NK-92 (cell line): Measurements from ENCODE around the gene SYTL3.
"Not testable (repeated sequence)": the region's sequence is repeated elsewhere in the genome, so short reads cannot be mapped to it uniquely, and the experiment has no call there.

Source experiments
- DNase-seq: peaks from one replicate; lab custom pipeline; 2025; ENCODE audit not compliant: unreplicated experiment; lab: John Stamatoyannopoulos, UW

The SYTL3 gene

GRCh38 chr6:158686791-158687381, 37.0 kb downstream of the SYTL3 start:
- DNase-seq, result no peak

- no peak for DNase-seq
Measured at GRCh38 chr6:158687506-158687905, 37.7 kb downstream of the SYTL3 start.

GRCh38 chr6:158688860-158689259, 39.0 kb downstream of the SYTL3 start:
- no peak for DNase-seq

DNA sequence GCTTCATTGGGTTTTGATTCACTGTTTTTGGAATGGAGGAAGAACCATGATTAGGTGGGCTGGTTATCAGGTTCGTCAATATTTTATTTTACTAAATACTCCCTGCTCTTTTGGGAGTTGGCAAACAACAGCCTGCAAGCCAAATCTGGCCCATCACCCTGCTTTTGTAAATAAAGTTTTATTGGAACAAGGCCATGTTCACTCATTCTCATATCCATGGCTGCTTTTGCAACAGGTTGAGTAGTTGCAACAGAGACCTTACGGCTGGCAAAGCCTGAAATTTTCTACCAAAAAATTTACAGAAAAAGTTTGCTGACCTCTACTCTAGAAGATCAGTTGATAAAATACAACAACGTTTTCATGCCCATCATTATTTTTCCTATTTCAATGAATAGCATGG, 45.1 kb downstream of the SYTL3 start:
- no peak for DNase-seq

GRCh38 chr6:158697811-158698210, 48.0 kb downstream of the SYTL3 start:
- DNase-seq, result no peak

DNA sequence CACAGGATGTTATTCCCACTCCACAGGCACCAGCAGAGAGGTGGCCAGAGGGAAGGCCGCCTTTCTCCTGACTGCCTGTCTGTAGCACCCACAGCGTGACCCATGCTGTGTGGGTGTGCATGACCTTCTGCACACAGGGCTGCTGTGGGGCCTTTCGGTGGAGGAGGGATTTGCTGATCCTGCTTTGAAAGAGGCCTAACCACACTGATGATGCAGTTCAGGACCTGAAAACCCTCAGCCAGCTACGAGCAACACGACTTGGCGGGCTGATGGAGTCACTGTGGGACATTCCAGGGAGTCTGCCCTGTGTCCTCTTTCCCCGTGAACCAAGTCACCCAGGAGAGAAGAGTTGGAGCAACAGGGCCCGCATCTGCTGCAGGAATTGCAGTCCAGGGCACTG, 49.1 kb downstream of the SYTL3 start:
- no peak for DNase-seq

GRCh38 chr6:158701268-158701667, 51.4 kb downstream of the SYTL3 start:
- DNase-seq, result not testable (repeated sequence)

DNA sequence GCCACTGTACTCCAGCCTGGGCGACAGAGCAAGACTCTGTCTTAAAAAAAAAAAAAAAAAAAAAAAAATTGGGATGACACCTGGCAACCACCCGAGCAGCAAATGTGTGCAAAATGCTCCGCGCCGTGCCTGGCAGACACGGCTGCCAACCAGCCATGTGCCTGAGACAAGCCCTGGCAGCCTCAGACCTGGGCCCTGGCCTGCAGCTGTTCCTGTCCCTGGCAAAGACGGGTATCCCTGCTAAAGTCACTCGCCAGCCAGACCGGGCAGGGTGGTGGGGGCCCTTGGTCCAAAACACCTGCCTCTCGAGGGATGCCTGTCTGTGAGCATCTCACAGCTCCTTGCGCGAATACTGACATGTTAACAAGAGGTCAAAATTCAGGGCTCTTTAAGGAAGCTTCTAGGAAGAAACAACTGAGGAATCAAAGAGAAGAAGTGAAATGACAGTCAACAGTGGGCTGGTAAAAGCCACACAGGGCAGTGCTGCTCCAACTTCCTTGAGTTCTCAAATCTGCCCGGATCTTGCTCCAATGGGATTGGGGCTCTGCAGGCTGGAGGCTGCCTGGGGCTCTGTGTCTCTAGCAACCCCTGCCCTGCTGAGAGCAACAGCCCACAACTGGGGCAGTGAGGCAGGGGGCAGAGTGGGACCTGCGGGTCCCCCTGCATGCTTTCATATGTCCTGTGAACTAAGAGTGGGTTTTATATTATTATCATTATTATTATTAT, 53.4 kb downstream of the SYTL3 start:
- DNase-seq, result no peak

DNA sequence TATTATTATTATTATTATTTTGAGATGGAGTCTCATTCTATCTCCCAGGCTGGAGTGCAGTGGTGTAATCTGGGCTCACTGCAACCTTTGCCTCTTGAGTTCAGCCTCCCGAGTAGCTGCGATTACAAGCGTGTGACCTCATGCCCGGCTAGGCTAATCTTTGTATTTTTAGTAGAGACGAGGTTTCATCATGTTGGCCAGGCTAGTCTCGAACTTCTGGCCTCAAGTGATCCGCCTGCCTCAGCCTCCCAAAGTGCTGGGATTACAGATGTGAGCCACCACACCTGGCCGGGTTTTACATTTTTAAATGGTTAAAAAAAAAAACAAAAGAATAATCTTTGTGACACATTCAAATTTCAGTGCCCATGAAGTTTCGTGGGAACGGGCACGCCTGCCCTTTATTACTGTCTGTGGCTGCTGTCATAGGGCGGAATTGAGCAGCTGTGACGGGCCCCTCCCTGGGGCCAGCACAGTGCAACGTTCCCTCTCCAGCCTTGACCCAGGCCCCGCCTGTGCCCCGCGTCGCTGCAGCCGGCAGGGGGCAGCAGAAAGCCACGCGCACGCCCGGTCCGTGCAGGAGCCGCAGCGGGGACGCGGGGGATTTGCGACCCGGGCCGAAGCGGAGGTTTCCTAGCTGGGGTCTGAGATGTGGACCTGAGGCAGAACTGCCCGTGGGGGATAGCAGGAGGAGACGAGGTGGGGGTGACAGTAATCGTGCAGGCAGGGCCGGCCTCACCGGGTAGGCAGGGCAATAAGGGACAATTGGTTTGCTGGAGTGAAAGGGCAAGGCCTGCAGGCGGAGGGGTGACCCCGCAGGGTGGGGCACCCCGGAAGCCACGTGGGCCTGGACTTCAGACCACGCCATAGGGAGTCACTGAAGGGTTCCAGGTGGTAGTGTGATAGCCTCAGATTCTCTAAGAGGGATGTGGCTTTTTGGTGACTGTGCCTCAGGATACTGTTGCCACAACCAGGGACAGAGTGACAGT, 54.3 kb downstream of the SYTL3 start:
- peak; percentile 16 for DNase-seq

GRCh38 chr6:158705386-158706126, 55.7 kb downstream of the SYTL3 start:
- no peak for DNase-seq

DNA sequence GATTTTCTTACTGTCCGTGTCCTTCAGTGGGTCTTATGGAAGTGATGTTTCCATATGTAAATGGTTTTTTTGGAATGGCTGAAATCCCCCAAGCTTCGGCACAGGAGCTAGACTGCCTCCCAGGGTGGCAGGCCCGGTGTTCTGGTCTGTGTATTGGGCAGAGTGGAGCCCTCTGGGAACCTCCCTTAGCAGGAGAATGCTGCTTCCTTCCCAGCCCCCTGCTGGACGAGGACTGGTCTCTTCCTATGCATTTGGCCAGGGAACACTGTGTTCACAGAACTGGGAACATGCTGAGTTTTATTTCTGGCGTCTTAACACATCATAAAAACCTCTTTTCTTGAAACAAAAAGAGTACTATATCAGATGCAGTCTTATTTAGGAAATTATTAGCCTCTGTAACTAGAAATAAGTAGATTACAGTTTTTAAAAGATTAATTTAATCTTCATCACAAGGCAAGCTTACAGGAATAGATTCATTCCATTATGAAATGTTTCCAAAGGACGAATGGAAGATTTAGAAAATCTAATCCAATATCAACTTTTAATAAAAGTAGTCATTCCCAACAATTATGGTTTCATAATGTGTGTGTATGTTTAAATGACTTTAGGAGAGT, 56.6 kb downstream of the SYTL3 start:
- DNase-seq, result no peak

GRCh38 chr6:158707120-158707820, 57.4 kb downstream of the SYTL3 start:
- no peak for DNase-seq

DNA sequence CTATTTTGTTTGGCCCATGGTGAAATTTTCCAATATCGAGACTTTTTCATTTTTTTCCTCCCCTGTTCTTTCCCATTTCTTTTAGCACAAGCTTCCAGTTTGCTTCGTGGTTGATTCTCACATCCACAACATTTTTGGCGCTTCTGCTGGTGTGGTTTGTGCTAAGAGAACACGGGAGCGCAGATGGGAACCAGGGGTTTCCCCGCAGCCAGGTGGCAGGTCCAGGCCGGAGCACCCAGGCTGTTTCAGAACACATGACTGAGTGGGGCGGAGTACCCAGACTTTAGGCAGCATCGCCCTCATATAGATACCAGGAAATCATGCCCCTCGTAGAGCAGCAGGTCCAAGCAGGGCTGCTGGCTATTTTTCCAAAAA, 58.0 kb downstream of the SYTL3 start:
- no peak for DNase-seq

DNA sequence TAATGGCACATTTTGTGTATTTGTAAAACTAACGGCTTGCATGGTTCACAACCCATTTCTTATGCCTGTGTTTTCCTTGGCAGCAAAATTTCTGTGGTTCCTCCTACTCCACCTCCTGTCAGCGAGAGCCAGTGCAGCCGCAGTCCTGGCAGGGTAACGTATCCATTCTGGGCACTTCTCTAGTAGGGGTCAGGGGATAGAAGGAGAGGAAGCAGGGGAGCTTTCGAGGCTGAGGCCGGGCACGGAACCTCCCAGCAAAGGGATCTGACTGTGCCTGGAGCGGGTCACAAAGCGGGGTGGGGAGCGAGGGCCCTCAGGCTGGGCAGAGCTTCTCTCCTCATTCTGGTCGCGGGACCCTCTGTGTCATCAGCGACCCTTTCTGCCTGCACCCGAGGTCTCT, 58.4 kb downstream of the SYTL3 start:
- no peak for DNase-seq

GRCh38 chr6:158709809-158710208, 60.0 kb downstream of the SYTL3 start:
- DNase-seq, result no peak

GRCh38 chr6:158711264-158711663, 61.4 kb downstream of the SYTL3 start:
- no peak for DNase-seq

GRCh38 chr6:158713469-158713868, 63.6 kb downstream of the SYTL3 start:
- no peak for DNase-seq

DNA sequence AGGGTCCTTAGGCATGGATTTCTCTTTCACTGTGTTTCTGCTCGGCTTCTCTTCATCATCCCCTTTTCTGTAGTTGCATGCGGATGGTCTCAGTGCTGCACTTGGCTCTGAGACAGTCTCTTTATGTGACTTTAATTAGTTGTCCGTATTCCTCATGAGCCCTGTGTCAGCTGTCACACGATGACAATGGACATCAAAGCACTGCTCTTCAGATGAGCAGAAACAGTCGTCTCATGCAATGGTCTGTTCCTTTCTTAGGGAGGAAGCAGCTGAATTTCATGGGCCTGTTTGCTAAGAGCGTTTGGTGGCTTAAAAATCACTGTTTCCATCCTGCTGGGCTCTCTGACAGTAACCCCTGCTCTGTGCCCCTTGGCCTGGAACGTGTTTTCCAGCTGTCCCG, 64.9 kb downstream of the SYTL3 start:
- no peak for DNase-seq

DNA sequence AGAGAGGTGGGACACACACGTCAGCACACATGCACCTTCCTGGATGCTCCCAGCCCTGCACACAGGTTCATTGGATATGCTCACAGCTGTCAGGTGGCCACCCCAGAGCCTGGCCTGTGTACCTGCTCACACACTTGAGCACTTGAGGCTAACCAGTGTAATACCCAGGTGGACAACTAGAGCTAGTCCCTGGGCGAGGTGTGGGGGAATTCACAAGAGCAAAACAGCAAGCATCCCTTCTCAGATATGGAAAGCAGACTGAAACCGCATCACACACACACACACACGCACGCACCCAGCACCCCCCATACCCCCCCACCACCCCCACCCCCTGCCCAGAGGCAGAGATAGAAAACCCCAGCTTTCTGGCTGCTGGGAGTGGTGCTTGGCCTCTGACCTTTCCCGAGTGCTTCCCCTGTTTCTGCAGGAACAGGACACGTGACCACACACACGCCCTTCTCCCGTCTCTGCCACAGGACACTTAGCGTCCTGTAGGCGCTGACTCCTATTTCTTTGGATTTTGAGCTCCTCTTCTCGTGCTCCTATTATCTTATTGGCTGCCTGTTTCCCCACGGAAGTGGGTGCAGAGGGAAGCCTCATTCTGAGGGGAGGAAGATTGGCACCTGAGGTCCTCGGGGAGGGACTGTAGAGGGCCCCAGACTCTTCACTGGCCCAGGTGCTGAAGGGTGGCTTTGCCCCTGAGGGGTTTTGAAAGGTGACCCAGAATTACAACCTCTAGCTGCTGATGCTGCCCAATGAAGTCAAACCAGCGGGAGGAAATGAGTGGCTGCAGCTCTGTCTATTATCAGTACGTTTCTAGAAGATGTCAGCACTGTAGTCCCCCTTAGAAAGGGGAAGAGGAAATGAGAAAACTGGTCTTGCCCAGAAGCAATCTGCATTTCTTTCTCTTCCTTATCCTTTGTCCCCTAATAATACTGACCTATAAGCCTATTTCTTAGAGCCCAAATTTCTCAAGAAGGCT, 65.8 kb downstream of the SYTL3 start:
- DNase-seq, result no peak
